Measurements from ENCODE around the gene ZEB2.

- TF ChIP-seq, protein P1, sequence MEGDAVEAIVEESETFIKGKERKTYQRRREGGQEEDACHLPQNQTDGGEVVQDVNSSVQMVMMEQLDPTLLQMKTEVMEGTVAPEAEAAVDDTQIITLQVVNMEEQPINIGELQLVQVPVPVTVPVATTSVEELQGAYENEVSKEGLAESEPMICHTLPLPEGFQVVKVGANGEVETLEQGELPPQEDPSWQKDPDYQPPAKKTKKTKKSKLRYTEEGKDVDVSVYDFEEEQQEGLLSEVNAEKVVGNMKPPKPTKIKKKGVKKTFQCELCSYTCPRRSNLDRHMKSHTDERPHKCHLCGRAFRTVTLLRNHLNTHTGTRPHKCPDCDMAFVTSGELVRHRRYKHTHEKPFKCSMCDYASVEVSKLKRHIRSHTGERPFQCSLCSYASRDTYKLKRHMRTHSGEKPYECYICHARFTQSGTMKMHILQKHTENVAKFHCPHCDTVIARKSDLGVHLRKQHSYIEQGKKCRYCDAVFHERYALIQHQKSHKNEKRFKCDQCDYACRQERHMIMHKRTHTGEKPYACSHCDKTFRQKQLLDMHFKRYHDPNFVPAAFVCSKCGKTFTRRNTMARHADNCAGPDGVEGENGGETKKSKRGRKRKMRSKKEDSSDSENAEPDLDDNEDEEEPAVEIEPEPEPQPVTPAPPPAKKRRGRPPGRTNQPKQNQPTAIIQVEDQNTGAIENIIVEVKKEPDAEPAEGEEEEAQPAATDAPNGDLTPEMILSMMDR (IDR thresholded peaks at IDR 0.05): no peak
- TF ChIP-seq POLR2A (IDR thresholded peaks at IDR 0.05): no peak
Observed at GRCh38 chr2:144467502-144468137, 52.3 kb downstream of the ZEB2 start.
